VCaP (cell line): Measurements from ENCODE around the gene SLC19A2.
A peak's percentile ranks its signal among the peaks of the same experiment; 100 is the strongest.

Experiments
- H3K27ac ChIP-seq: fragments of 450-650 bp; 2 replicates; pipeline ENCODE4 v1.5.1; 2017
- TF ChIP-seq, protein P1 (sequence below): fragments of 450-650 bp; conservative IDR thresholded peaks from 2 replicates; pipeline ENCODE4 v1.5.1; 2017; ENCODE audit warnings: mild to moderate bottlenecking, moderate library complexity

Gene SLC19A2

DNA sequence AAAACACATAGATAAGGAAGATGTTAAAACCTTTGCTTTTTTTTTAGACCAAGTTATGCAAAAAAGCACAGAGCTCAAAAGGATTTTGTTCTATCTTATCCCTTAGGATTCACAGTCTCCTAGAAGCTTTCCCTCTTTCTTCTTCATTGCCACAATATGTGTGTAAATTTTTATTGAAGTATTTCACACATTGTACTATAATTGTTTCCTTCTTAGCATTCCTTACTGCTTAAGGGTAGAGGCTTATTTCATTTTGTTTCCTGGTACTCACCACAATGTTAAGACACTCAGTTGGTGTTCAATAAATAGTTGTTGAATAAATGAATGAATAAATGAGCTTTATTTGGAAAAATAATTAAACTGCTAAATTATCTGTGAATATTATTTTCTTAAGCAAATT, 29.9 kb upstream of the SLC19A2 start:
- H3K27ac ChIP-seq, result peak overlapping the region; percentile 99
- TF ChIP-seq, protein P1, sequence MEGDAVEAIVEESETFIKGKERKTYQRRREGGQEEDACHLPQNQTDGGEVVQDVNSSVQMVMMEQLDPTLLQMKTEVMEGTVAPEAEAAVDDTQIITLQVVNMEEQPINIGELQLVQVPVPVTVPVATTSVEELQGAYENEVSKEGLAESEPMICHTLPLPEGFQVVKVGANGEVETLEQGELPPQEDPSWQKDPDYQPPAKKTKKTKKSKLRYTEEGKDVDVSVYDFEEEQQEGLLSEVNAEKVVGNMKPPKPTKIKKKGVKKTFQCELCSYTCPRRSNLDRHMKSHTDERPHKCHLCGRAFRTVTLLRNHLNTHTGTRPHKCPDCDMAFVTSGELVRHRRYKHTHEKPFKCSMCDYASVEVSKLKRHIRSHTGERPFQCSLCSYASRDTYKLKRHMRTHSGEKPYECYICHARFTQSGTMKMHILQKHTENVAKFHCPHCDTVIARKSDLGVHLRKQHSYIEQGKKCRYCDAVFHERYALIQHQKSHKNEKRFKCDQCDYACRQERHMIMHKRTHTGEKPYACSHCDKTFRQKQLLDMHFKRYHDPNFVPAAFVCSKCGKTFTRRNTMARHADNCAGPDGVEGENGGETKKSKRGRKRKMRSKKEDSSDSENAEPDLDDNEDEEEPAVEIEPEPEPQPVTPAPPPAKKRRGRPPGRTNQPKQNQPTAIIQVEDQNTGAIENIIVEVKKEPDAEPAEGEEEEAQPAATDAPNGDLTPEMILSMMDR, result no peak

DNA sequence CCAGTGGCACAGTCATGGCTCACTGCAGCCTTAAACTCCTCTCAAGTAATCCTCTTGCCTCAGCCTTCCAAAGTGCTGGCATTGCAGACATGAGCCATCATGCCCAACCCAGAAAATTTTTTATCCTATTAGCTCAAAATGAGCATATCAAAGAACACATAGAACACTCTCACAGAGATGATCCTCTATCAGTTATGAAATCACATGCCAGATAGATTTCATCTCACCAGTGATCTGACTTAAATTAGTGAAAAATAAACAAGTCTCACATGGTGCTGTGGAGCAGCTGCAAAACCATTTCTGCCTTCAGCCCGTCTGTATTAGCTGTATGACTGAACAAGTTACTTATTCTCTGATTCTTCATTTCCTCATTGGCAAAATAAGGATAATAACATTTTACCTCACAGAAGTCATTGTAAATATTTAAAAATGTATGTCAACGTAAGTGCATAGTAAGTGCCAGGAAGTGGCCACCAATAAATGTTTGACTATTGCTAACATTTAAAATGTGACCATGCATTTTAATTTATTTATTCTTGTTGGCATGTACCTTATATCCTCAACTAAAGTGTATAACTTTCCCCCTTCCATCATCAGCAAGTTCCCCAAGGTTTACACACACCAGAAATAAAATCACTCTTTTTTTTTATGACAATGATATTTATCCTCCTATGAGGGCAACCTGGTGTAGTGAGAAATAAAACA, 29.0 kb upstream of the SLC19A2 start:
- TF ChIP-seq, protein P1, result no peak
- H3K27ac ChIP-seq, result peak overlapping the region; percentile 99

DNA sequence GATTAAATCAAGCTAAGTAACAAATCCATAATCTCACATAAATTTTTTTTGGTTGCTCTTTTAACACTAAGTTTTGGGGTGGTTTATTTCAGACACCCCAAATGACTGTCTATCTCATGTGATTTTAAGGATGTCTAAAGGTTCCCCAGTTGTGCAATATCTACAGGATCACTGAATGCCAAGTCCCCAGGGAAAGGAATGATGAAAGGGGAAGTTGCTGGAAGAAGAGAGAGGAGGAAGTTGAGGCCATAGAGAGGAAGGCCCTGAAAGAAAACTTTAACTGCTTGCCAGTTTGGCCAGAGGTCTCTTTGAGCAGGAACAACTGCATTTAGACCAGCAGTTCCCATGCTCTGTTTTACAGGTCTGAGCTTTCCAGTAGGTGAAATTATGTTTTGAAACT, 27.5 kb upstream of the SLC19A2 start:
- H3K27ac ChIP-seq, result peak overlapping the region; percentile 99
- TF ChIP-seq, protein P1, result no peak

DNA sequence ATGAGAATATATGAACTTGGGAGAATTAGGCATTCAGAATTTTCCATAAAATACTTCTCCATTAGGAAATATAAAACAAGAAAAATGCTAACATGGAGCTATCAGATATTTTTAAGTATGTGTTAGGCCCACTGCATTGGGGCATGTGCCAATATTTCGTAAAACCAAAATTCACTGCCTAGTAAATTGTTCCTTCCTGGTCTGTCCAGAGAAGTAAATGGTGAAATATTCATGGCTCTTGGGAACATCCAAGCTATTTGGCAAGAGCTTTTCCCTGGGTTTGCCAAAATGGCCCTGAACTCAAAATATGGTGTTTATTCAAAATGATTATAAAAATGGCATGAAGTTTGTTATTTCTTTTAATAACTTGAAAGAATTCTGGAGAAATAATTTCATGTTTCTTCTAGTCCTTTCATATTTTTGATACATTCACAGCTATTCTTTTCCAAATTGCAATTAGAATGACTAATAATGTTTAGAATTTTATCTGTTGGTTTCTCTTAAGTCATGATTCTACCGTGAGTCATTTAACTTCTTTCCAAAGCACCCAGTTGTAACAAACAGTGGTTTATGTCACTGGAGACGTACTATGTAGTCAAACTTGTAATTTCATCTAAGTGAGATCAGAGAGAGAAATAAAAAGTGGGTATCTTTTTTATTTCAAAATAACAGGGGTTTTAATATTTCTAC, 25.7 kb upstream of the SLC19A2 start:
- H3K27ac ChIP-seq, result peak overlapping the region; percentile 99
- TF ChIP-seq, protein P1, result no peak

DNA sequence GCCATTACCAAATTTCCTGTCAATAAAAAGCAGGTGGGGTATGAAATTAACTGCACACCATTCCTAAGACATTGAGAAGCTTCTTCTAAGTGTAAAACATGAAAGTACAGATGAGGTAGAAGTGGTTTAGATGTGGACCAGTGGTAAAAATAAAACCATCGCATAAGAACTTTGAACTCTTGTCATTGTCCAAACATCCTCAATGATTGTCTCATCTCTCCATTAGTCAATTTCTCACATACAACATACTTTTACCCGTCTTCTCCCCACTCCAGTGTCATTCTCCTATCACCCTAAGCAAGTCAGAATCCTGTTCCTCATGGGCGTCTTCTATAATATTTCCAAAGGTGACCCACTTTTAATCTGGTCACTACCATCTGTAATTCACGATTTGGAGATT, 24.3 kb upstream of the SLC19A2 start:
- H3K27ac ChIP-seq, result peak overlapping the region; percentile 99
- TF ChIP-seq, protein P1, result no peak

DNA sequence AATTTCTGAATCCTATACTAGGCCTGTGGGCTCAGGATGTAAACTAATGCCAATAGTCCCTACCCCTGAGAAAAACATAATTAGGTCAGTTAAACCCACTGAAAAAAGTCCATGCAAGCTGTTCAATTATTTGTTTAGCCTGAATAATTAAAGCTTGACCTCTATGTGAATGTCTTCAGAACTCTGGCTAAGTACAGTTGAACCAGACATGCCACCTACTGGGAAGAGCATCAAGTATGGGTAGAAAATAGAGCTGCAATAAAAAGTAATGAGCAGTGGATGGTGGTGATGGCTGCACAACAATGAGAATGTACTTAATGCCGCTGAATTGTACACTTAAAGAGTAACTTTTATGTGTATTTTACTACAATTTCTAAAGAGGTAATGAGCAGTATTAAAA, 23.6 kb upstream of the SLC19A2 start:
- peak overlapping the region; percentile 99 for H3K27ac ChIP-seq
- TF ChIP-seq, protein P1, result no peak; the same call in 1 of the 2 replicates

DNA sequence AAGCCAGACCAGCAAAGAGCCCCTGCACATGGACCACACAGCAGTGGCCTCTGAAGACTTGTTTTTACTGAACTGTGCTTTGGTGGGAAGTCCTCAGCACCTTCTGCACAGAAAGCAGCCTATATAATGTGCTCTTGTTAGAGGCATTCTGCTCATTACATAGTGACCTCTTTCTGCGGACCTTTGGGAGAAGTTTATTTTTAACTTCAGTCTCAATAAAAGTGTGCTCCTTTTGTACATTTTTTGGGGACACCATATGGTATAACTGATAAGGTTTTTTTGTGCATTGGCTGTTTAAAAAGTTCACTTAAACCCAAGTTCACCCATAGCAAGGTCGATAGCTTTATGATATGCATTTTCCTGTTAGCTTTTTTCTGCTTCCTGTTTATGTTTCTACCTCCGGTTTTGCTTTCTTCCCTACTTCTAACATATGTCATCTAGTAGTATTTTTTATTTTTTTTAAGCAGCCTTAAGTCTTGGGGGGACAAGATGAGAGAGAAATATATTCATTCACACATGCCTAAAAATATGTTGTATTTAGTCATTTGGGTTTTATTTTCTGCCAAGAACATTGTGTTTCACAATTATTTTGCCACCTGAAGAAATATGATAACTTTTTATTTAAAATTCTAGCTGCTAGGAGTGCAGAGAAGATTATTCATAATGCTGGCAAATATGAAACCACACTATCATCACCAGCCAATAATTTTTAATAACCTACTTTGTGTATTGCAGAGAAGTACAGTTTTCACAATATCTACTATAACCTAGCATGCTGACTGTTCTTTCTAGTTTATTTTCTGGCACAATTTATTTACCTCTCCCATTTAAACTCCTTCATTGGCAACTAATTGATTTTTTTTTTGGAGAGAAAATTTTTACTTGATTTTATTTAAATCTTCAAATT, 22.9 kb upstream of the SLC19A2 start:
- TF ChIP-seq, protein P1, result no peak
- H3K27ac ChIP-seq, result peak overlapping the region; percentile 99
